Osteoblast (primary cell): ENCODE measurements around the gene OTC. TPM values are rescaled to one million over a fixed set of nuclear protein-coding genes. Genes with fewer than 3 reads are reported as not detected.

Experiments used
- DNase-seq: peaks from one replicate; pipeline ENCODE4 v3.0.0; 2011; ENCODE audit warnings: low spot score, mixed read lengths; ENCODE audit not compliant: insufficient read length; ENCODE audit errors: missing footprints
- H2AFZ ChIP-seq: 2 replicates; pipeline ENCODE4 v1.6.0; 2011; ENCODE audit warnings: mild to moderate bottlenecking, low read length
- H3K27ac ChIP-seq: 2 replicates; pipeline ENCODE4 v1.5.1; 2011; ENCODE audit warnings: mild to moderate bottlenecking, low read depth, low read length, moderate library complexity
- H3K27me3 ChIP-seq: 2 replicates; pipeline ENCODE4 v1.6.0; 2012; ENCODE audit warnings: mild to moderate bottlenecking, control low read depth, inconsistent platforms, low read length, moderate library complexity; ENCODE audit not compliant: insufficient read depth
- H3K36me3 ChIP-seq: 2 replicates; pipeline ENCODE4 v1.5.1; 2011; ENCODE audit warnings: mild to moderate bottlenecking, low read length, control low read depth, moderate library complexity; ENCODE audit not compliant: insufficient read depth
- H3K4me1 ChIP-seq: 2 replicates; pipeline ENCODE4 v1.5.1; 2011; ENCODE audit warnings: mild to moderate bottlenecking, low read length, control low read depth, moderate library complexity; ENCODE audit not compliant: insufficient read depth
- H3K4me2 ChIP-seq: 2 replicates; pipeline ENCODE4 v1.6.0; 2011; ENCODE audit warnings: mild to moderate bottlenecking, low read length; ENCODE audit not compliant: insufficient read depth
- H3K4me3 ChIP-seq: fragments of 200-600 bp; sonication (generic); 3 replicates; pipeline ENCODE4 v1.5.1; 2012; ENCODE audit warnings: mild to moderate bottlenecking, low read length, inconsistent platforms; ENCODE audit not compliant: insufficient read depth
- H3K79me2 ChIP-seq: 2 replicates; pipeline ENCODE4 v1.6.0; 2012; ENCODE audit warnings: mild to moderate bottlenecking, low read length, control low read depth, inconsistent platforms; ENCODE audit not compliant: insufficient read depth
- H3K9me3 ChIP-seq: 2 replicates; pipeline ENCODE4 v1.5.1; 2011; ENCODE audit warnings: low read depth, low read length, control low read depth
- H4K20me1 ChIP-seq: 2 replicates; pipeline ENCODE4 v1.6.0; 2012; ENCODE audit warnings: mild to moderate bottlenecking, low read length, control low read depth; ENCODE audit not compliant: insufficient read depth
- total RNA-seq: library from RNA; depleted of rRNA; stranded (reverse); fragments of >200 nt; gene quantifications from 2 replicates; pipeline ENCODE4 v1.2.3, GENCODE V29; 2012
- TF ChIP-seq, protein P1 (sequence below): IDR thresholded peaks from 2 replicates; pipeline ENCODE4 v1.5.1; 2011; ENCODE audit warnings: mild to moderate bottlenecking, low read depth, low read length, moderate library complexity; ENCODE audit errors: extremely low read depth

The OTC gene
- total RNA-seq, 1 donor: not detected

DNA sequence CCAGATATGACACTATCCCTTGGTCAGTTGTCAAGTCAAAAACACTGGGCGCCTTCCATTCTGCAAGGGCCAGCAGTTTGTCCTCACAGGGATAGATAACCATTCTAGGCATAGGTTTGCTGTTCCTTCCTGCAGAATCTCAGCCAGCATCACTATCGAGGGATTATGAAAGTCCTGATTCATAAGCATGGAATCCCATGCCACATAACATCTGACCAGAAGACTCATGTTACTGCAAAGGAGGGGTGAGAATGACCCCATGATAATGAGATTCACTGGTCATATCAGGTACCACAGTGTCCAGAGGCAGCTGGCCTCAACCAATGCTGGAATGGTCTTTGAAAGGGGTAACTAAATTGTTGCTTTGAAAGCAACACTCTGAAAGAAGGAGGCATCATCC, 84.7 kb downstream of the OTC start:
- Histone ChIP-seq H2AFZ (no peak overlapping the region), H3K4me2 (no peak overlapping the region), H3K9me3 (no peaks in the 10 kb centered on the region), H3K36me3 (no peaks in the 10 kb centered on the region), H3K79me2 (no peaks in the 10 kb centered on the region), H3K4me3 (no peak overlapping the region), H3K27me3 (no peaks in the 10 kb centered on the region), H4K20me1 (no peaks in the 10 kb centered on the region), H3K4me1 (no peaks in the 10 kb centered on the region), H3K27ac (no peak overlapping the region)
- TF ChIP-seq, protein P1, sequence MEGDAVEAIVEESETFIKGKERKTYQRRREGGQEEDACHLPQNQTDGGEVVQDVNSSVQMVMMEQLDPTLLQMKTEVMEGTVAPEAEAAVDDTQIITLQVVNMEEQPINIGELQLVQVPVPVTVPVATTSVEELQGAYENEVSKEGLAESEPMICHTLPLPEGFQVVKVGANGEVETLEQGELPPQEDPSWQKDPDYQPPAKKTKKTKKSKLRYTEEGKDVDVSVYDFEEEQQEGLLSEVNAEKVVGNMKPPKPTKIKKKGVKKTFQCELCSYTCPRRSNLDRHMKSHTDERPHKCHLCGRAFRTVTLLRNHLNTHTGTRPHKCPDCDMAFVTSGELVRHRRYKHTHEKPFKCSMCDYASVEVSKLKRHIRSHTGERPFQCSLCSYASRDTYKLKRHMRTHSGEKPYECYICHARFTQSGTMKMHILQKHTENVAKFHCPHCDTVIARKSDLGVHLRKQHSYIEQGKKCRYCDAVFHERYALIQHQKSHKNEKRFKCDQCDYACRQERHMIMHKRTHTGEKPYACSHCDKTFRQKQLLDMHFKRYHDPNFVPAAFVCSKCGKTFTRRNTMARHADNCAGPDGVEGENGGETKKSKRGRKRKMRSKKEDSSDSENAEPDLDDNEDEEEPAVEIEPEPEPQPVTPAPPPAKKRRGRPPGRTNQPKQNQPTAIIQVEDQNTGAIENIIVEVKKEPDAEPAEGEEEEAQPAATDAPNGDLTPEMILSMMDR: no peak
- no peak for DNase-seq

DNA sequence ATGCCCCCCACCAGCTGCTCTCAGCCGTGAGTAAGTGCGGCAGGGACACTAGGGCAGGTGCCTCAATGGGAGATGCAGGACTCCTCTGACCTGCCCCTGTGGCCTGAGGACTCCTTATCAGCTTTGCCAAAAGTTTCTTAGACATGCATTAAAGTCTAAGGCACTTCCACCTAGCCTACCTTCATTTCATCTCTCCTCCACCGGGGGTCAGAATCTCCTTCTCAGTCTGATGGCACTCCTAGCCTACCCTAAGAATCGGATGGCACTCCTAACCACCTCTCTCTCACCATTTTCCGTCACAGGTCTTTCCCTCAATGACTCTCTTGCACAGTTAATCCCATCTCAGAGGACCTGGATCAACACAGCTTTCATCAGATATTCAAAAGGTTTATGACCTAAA, 85.9 kb downstream of the OTC start:
- no peaks in the 10 kb centered on the region for H3K27me3 ChIP-seq
- H3K4me3 ChIP-seq: no peak overlapping the region
- TF ChIP-seq, protein P1: no peak
- no peak for DNase-seq
- no peak overlapping the region for H3K4me2 ChIP-seq
- no peaks in the 10 kb centered on the region for H3K36me3 ChIP-seq
- H3K4me1 ChIP-seq: no peaks in the 10 kb centered on the region
- H3K9me3 ChIP-seq: no peaks in the 10 kb centered on the region
- H4K20me1 ChIP-seq: no peaks in the 10 kb centered on the region
- H2AFZ ChIP-seq: no peak overlapping the region
- H3K79me2 ChIP-seq: no peaks in the 10 kb centered on the region
- H3K27ac ChIP-seq: no peak overlapping the region

DNA sequence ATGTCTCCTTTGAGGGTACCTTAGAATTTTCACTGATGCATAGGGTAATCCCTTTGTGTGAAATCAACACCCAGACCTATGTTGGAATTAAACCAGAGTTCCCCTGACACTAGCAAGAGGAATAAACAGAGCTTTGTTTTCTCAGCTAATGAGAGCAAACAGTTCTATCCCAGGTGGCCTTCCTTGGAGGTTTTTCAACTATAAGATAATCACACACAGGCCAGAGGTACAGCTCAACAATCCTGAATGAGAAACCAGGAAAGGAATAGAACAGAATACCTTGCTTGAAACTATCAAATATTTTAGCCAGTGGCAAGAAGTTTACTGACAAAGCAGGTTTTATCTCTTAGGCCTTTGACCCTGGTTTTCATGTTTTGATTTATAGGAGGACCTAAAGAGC, 100.2 kb downstream of the OTC start:
- no peak overlapping the region for H2AFZ ChIP-seq

DNA sequence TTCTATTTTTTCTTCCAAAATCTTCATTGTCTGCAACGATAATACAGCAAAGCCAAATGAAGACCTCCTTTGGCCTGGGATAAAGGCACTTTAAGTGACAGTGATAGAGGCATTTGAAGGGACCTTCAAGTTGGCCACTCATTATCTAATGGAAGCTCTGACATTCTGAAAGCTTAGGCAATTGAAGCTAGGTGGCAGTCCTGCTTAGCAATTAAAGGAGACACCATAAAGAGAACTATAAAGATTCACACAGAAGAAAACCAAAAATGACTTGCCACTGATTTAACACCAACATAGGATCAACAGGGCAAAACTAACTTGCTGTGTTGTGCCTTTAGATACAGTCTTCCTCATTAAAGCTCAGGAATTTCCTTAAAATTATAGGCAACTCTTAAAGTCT, 105.7 kb downstream of the OTC start:
- no peak overlapping the region for H3K4me2 ChIP-seq
- no peak overlapping the region for H3K4me3 ChIP-seq
- H3K9me3 ChIP-seq: no peaks in the 10 kb centered on the region
- no peaks in the 10 kb centered on the region for H3K4me1 ChIP-seq
- H3K79me2 ChIP-seq: no peaks in the 10 kb centered on the region
- DNase-seq: no peak
- no peaks in the 10 kb centered on the region for H3K36me3 ChIP-seq
- TF ChIP-seq, protein P1: no peak
- no peaks in the 10 kb centered on the region for H3K27me3 ChIP-seq
- H4K20me1 ChIP-seq: no peaks in the 10 kb centered on the region
- H2AFZ ChIP-seq: no peak overlapping the region
- H3K27ac ChIP-seq: no peak overlapping the region

More for the DNA sequence above, 100.2 kb downstream of the OTC start:
- DNase-seq: no peak
- Histone ChIP-seq H3K27me3 (no peaks in the 10 kb centered on the region), H3K4me1 (no peaks in the 10 kb centered on the region), H3K9me3 (no peaks in the 10 kb centered on the region), H3K79me2 (no peaks in the 10 kb centered on the region), H3K4me3 (no peak overlapping the region), H3K36me3 (no peaks in the 10 kb centered on the region), H4K20me1 (no peaks in the 10 kb centered on the region), H3K4me2 (no peak overlapping the region), H3K27ac (no peak overlapping the region)
- TF ChIP-seq, protein P1: no peak
